GM12873 (cell line): ENCODE measurements around the gene NCDN.

Experiments
- CTCF ChIP-seq: IDR thresholded peaks from 2 replicates; pipeline ENCODE4 v1.5.1; 2012; ENCODE audit warnings: low read depth, mild to moderate bottlenecking, moderate library complexity, low read length, control low read depth; ENCODE audit not compliant: insufficient read depth; ENCODE audit errors: missing control alignments

NCDN gene

GRCh38 chr1:35560256-35561225, 2.9 kb downstream of the NCDN start:
- TF ChIP-seq CTCF: no peak

- no peak for TF ChIP-seq CTCF
These were observed 3.8 kb downstream of the NCDN start for GRCh38 chr1:35561297-35561971.

GRCh38 chr1:35561972-35562680, 4.5 kb downstream of the NCDN start:
- TF ChIP-seq CTCF: no peak

GRCh38 chr1:35563166-35563565, 5.6 kb downstream of the NCDN start:
- no peak for TF ChIP-seq CTCF

- peak; percentile 95 for TF ChIP-seq CTCF
These were observed 6.7 kb downstream of the NCDN start for GRCh38 chr1:35564037-35564883.

- no peak for TF ChIP-seq CTCF
These were observed 7.5 kb downstream of the NCDN start for GRCh38 chr1:35564884-35565741.
